Mucosa of descending colon (tissue), 3 donors: ENCODE measurements around the gene NOD2. TPM values are rescaled to one million over a fixed set of nuclear protein-coding genes. Genes with fewer than 3 reads are reported as not detected.

ENCODE experiments used
- ATAC-seq: fragments of 200-7000 bp; cut with Tn5 transposase; one replicate; pipeline ENCODE4 v1.9.1; 2020; ENCODE audit warnings: mild to moderate bottlenecking, moderate library complexity
- DNase-seq, 3 donors: peaks; one replicate each; pipeline ENCODE4 v3.0.0-alpha.2; 2020
- H3K36me3 ChIP-seq: fragments of 200-600 bp; one replicate; pipeline ENCODE4 v1.8.0; 2021; ENCODE audit warnings: low read depth, mild to moderate bottlenecking
- H3K4me1 ChIP-seq: fragments of 200-600 bp; one replicate; pipeline ENCODE4 v1.8.0; 2021; ENCODE audit warnings: low read depth, mild to moderate bottlenecking
- H3K4me3 ChIP-seq: fragments of 200-600 bp; one replicate; pipeline ENCODE4 v1.8.0; 2021; ENCODE audit warnings: mild to moderate bottlenecking
- H3K9me3 ChIP-seq: fragments of 200-600 bp; one replicate; pipeline ENCODE4 v1.8.0; 2021; ENCODE audit warnings: mild to moderate bottlenecking
- intact Hi-C, 2 donors: fragments of 100-400 bp; cut with DNase I in 1 of 2; cut with micrococcal nuclease in 1 of 2; formaldehyde crosslinking; loops; one replicate each; pipeline versions ENCODE4 v1.11.0 to v1.11.1; 2022; cut with DNase I, micrococcal nuclease
- total RNA-seq, 3 donors: library from RNA; stranded (reverse); fragmentation: NEBNext Ultra II Directional in 2 of 3; extraction: Animal tissue kit (Norgen Biotek cat#: 25700) in 2 of 3; gene quantifications; one replicate each; pipeline versions ENCODE4 v1.2.1 to v1.2.4, GENCODE V29; 2021 to 2023
- TF ChIP-seq, protein P1 (sequence below): fragments of 200-600 bp; IDR thresholded peaks from one replicate; pipeline ENCODE4 v1.8.0; 2022; ENCODE audit warnings: antibody characterized with exemption, mild to moderate bottlenecking
- donor health status: DM: no; HTN: no; CAD: no; lungs with moderate emphysema.
- donor health status: DM: no; HTN: no; CAD: no.
- donor health status: DM: no; HTN: yes; CAD: no.

NOD2 gene
- total RNA-seq, 3 donors from 2014 or later: 0.87 to 2.4 (median 2.0) TPM

DNA sequence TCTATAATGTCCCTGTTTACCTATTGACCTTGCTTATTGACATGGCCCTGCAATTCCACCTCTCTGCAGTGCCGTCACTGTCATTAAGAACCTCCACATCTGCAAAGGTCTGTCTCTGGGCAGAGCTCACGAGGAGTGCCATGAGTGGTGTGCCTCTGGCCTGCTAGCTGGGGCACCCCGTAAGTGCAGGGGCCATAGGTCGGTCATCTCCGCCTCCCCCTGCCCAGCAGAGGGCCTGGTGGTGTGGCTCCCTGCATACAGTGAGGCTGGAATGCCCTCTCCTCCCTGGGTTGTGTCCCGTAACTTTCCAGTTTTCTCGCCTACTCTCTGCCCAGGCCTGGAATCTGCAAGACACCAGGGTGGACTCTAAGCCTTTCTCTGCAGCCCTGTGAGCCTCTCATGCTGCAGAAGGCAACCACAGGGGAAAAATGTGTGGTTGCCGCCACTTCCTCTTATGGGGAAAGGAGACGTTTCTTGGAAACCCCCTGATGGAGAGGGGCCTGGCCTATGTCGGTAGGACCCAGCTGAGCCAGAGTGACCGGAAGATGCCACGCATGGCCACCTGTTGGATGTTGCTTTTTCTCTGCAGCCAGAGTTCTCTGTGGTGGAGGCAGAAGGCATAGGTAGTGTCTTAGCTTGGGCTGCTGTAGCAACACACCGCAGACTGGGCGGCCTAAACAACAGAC is 9.6 kb upstream of the NOD2 start:
- peak; percentile 46 to 75 (median 60) for DNase-seq
- peak; percentile 70 for ATAC-seq
- Histone ChIP-seq H3K36me3 (no peaks in the 10 kb centered on the region), H3K4me1 (no peaks in the 10 kb centered on the region), H3K4me3 (no peak overlapping the region), H3K9me3 (no peaks in the 10 kb centered on the region)
- TF ChIP-seq, protein P1, sequence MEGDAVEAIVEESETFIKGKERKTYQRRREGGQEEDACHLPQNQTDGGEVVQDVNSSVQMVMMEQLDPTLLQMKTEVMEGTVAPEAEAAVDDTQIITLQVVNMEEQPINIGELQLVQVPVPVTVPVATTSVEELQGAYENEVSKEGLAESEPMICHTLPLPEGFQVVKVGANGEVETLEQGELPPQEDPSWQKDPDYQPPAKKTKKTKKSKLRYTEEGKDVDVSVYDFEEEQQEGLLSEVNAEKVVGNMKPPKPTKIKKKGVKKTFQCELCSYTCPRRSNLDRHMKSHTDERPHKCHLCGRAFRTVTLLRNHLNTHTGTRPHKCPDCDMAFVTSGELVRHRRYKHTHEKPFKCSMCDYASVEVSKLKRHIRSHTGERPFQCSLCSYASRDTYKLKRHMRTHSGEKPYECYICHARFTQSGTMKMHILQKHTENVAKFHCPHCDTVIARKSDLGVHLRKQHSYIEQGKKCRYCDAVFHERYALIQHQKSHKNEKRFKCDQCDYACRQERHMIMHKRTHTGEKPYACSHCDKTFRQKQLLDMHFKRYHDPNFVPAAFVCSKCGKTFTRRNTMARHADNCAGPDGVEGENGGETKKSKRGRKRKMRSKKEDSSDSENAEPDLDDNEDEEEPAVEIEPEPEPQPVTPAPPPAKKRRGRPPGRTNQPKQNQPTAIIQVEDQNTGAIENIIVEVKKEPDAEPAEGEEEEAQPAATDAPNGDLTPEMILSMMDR: no peak
- intact Hi-C loops: no loop called here

DNA sequence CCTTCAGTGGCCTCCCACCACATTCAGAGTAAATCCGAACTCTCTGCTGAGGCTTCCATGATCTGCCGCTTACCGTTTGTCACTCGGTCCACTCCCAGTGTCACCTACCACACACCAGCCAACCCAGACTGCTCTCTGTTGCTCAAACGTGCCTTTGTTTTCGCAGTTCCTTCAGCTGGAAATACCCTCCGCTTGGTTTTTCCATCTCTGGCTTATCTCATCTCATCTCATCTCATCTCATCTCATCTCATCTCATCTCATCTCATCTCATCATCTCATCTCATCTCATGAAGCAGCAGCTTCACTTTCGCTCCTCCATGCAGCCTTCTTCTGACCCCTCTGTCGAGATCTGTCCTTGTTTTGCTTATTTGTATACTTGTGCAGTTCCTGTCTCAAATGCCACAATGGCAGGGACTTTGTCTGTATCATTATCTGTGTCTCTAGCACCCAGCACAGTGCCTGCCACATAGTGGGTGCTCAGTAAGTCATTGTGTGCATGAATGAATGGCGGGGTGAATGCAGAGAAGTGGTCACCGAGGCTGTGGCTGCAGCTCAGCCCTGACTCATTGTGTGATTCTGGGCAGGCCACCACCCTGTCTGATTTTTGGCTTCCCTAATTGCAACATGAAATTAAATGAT is 8.5 kb upstream of the NOD2 start:
- TF ChIP-seq, protein P1: no peak
- peak; percentile 23 for ATAC-seq
- Histone ChIP-seq H3K4me3 (no peak overlapping the region), H3K36me3 (no peaks in the 10 kb centered on the region), H3K9me3 (no peaks in the 10 kb centered on the region), H3K4me1 (no peaks in the 10 kb centered on the region)
- DNase-seq: no peak
- intact Hi-C loops: no loop called here

DNA sequence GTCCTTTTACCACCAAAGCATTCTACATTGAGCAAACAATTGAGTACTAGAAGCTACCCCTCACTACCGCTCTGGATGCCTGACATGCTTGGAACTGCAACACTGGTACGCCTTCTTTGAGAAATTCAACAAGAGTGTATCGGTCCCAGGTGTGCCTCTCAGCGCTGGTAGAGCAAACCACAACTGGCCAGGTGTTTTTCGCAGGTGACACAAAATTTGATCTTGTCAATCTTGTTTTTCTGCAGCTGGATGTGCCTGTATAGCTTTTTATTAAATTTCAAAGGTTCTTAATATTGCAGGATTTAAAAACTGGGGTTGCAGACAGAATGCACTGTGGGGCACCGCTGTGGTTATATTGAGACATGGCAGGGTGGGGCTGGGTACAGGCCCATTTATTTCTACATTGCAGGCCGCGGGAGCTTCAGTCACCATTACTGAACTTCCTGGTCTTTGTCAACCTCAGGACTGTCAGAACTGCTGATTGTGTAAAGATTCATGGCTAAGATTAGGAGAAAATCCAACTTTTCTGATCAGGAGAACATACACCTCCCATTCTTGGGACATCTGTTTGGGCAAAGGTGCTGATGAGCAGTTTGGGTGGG is 7.8 kb upstream of the NOD2 start:
- no peaks in the 10 kb centered on the region for H3K4me1 ChIP-seq
- no peaks in the 10 kb centered on the region for H3K36me3 ChIP-seq
- no peaks in the 10 kb centered on the region for H3K9me3 ChIP-seq
- TF ChIP-seq, protein P1: no peak
- intact Hi-C loops: no loop called here
- no peak overlapping the region for H3K4me3 ChIP-seq
- DNase-seq (peak in 1 of 3 donors; percentile 46), ATAC-seq (peak; percentile 2)

DNA sequence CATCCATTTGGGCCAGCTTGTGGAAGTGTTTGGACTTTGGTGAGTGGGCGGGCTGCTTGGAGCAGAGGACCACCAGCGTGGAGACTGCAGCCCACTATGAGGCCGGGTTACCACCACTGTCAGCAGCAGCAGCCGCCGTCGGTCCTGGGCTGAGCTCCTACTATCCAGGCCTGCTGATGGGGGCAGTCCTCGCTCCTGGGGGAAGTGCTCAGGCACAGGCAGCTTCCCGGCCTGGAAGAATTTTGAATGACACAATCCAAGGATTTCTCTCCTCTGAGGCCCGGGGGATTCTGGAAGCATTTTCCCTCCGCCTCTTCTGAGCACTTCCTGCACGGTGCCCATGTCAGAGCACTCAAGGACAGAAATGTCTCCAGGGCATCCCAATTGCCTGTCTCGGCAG is 5.3 kb upstream of the NOD2 start:
- Histone ChIP-seq H3K4me3 (no peak overlapping the region), H3K4me1 (no peaks in the 10 kb centered on the region), H3K9me3 (no peaks in the 10 kb centered on the region), H3K36me3 (no peaks in the 10 kb centered on the region)
- DNase-seq: no peak
- ATAC-seq: no peak
- TF ChIP-seq, protein P1: no peak
- intact Hi-C loops: no loop called here

GRCh38 chr16:50688867-50689266 is 4.5 kb upstream of the NOD2 start:
- ATAC-seq (no peak), DNase-seq (no peak)
- intact Hi-C loops: no loop called here
- Histone ChIP-seq H3K36me3 (no peaks in the 10 kb centered on the region), H3K9me3 (no peaks in the 10 kb centered on the region), H3K4me1 (peaks cover 4% of the 10 kb centered on the region), H3K4me3 (no peak overlapping the region)
- TF ChIP-seq, protein P1: no peak
